Measurements from ENCODE around the gene RGS6. TPM values are rescaled to one million over a fixed set of nuclear protein-coding genes. Genes with fewer than 3 reads are reported as not detected.

Gene RGS6
- total RNA-seq, 6 donors from 2014 or later = 0.83 to 12.9 (median 2.2) TPM; not detected in 1

DNA sequence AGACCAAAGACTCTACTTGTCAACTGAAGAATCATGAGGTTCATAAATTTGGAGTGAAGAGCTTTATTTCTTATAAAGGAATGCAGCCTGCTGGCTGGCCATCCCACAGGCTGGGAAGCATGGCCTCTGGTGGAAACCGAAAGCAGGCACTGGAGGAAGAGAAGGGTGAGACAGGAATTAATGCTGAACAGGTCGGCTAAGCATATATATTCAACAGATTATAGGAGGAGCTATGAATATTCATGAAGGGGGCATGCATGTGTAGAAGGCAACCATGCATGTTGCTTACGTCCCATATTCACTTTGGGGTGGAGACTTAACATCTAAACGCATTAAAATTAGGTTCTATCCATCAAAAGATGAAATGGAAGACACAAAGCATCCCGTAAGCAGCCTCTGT lies 20.6 kb upstream of the RGS6 start:
- Histone ChIP-seq H3K9me3 (no peaks in the 10 kb centered on the region), H3K4me1 (no peaks in the 10 kb centered on the region), H3K4me3 (no peak overlapping the region), H3K27ac (no peak overlapping the region), H3K27me3 (no peaks in the 10 kb centered on the region), H3K36me3 (no peaks in the 10 kb centered on the region)
- 94 to 95% methylated on average over 5 of the region's 5 CpGs for WGBS, 2 donors
- ATAC-seq (ENCODE audit: low FRiP score in 2 of 2) (no peak), DNase-seq (no peak)
- TF ChIP-seq POLR2AphosphoS5 (IDR thresholded peaks at IDR 0.05) = no peak
- no peak for TF ChIP-seq CTCF (IDR thresholded peaks at IDR 0.05)
- TF ChIP-seq EP300 (IDR thresholded peaks at IDR 0.05) = no peak
- no peak for TF ChIP-seq POLR2A (IDR thresholded peaks at IDR 0.05)

GRCh38 chr14:71913342-71913741 lies 18.9 kb upstream of the RGS6 start:
- no peaks in the 10 kb centered on the region for H3K27me3 ChIP-seq
- no peak for ATAC-seq (ENCODE audit: low FRiP score in 2 of 2)
- WGBS, 2 donors = 68 to 76% methylated on average over 5 of the region's 5 CpGs
- H3K27ac ChIP-seq = no peak overlapping the region
- no peaks in the 10 kb centered on the region for H3K9me3 ChIP-seq
- no peaks in the 10 kb centered on the region for H3K36me3 ChIP-seq
- H3K4me1 ChIP-seq = no peaks in the 10 kb centered on the region
- H3K4me3 ChIP-seq = no peak overlapping the region
- TF ChIP-seq POLR2A (IDR thresholded peaks at IDR 0.05) (no peak), POLR2AphosphoS5 (IDR thresholded peaks at IDR 0.05) (no peak), EP300 (IDR thresholded peaks at IDR 0.05) (no peak), CTCF (IDR thresholded peaks at IDR 0.05) (no peak)
- no peak for DNase-seq

- no peak for DNase-seq
- H3K36me3 ChIP-seq = no peaks in the 10 kb centered on the region
- H3K4me1 ChIP-seq = no peaks in the 10 kb centered on the region
- no peak for TF ChIP-seq POLR2A (IDR thresholded peaks at IDR 0.05)
- no peak overlapping the region for H3K4me3 ChIP-seq
- H3K9me3 ChIP-seq = no peaks in the 10 kb centered on the region
- H3K27me3 ChIP-seq = no peaks in the 10 kb centered on the region
- no peak overlapping the region for H3K27ac ChIP-seq
- ATAC-seq (ENCODE audit: low FRiP score in 2 of 2) = no peak
- 54 to 61% methylated on average over 3 of the region's 3 CpGs for WGBS, 2 donors
These were observed 13.3 kb upstream of the RGS6 start for GRCh38 chr14:71918955-71919354.

DNA sequence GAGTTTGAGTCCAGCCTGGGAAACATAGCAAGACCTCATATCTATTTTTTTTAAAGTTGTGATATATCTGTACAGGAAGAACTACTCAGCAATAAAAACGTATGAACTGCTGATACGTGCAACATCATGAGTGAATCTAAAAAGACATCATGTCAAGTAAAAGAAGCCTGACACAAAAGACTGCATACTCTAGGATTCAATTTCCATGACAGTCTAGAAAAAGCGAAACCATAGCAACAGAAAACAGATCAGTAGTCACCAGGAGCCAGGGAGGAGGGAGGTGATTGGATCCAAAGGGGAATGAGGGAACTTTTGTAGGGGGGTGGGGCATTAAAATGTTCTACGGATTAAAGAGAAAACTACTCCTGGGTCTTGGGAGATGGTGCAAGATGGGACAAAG lies 8.7 kb upstream of the RGS6 start:
- no peaks in the 10 kb centered on the region for H3K27me3 ChIP-seq
- 80 to 84% methylated on average over 4 of the region's 4 CpGs for WGBS, 2 donors
- no peaks in the 10 kb centered on the region for H3K4me1 ChIP-seq
- ATAC-seq (ENCODE audit: low FRiP score in 2 of 2) = no peak
- no peaks in the 10 kb centered on the region for H3K9me3 ChIP-seq
- H3K27ac ChIP-seq = no peak overlapping the region
- no peak for DNase-seq
- H3K4me3 ChIP-seq = no peak overlapping the region
- no peaks in the 10 kb centered on the region for H3K36me3 ChIP-seq
- no peak for TF ChIP-seq POLR2A (IDR thresholded peaks at IDR 0.05)
- TF ChIP-seq EP300 (IDR thresholded peaks at IDR 0.05) = no peak
- no peak for TF ChIP-seq POLR2AphosphoS5 (IDR thresholded peaks at IDR 0.05)
- no peak for TF ChIP-seq CTCF (IDR thresholded peaks at IDR 0.05)

GRCh38 chr14:71931492-71932228 lies 569 bp upstream of the RGS6 start:
- no peak for DNase-seq
- Histone ChIP-seq H3K27me3 (peaks cover 0 to 16% (median 7%) of the 10 kb centered on the region in 4 donors), H3K27ac (no peak overlapping the region), H3K36me3 (no peaks in the 10 kb centered on the region), H3K4me3 (peak overlapping the region in 3 of 4 donors; percentile 39 to 47 (median 46)), H3K9me3 (no peaks in the 10 kb centered on the region), H3K4me1 (peaks cover 5 to 24% (median 13%) of the 10 kb centered on the region in 4 donors)
- TF ChIP-seq EP300 (IDR thresholded peaks at IDR 0.05) = no peak
- no peak for TF ChIP-seq POLR2AphosphoS5 (IDR thresholded peaks at IDR 0.05)
- no peak for TF ChIP-seq POLR2A (IDR thresholded peaks at IDR 0.05)
- TF ChIP-seq CTCF (IDR thresholded peaks at IDR 0.05) = no peak
- no peak for ATAC-seq (ENCODE audit: low FRiP score in 2 of 2)
- 13 to 21% methylated on average over 16 to 33 of the region's 36 CpGs for WGBS, 2 donors
